ENCODE results near the gene METAP1D.

Gene METAP1D

DNA sequence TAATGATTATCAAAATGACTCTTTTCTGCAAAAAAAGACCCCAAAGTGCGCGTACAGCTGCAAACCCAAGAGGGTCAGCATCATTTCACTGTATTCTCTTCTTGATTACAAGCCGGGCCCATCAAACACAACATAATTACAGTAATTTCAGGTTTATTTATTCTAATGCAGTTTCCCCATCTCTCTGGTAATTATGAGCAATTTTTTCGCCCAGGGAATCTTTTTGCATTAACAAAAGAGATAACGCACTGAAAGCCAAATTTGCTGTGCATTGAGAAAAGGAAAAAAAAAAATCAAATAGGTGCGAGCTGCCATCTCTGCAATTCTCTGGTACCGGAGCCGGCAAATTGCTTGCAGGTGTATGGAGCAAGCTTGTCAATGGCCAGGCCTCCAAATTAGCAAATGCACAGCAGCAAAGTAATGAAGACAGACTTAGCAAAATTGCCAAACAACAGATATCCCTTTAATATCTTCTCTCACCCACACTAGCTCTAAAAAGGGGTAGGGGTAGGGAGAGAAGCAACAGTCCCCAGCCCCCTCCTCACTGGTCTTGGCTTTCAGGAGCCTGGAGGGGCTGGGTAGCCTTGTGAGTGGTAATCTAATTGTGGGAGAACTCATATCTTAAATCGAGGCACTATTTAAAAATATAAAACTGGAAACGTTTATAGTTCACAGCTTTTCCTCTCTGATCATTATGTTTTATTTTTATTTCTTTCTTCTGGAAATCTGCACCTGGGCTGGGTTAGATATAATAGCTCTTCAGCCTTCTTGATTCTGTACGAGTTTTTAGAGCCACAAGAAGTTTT lies 92.2 kb downstream of the METAP1D start:
- DNase-seq (ENCODE audit: low read depth): no peak

DNA sequence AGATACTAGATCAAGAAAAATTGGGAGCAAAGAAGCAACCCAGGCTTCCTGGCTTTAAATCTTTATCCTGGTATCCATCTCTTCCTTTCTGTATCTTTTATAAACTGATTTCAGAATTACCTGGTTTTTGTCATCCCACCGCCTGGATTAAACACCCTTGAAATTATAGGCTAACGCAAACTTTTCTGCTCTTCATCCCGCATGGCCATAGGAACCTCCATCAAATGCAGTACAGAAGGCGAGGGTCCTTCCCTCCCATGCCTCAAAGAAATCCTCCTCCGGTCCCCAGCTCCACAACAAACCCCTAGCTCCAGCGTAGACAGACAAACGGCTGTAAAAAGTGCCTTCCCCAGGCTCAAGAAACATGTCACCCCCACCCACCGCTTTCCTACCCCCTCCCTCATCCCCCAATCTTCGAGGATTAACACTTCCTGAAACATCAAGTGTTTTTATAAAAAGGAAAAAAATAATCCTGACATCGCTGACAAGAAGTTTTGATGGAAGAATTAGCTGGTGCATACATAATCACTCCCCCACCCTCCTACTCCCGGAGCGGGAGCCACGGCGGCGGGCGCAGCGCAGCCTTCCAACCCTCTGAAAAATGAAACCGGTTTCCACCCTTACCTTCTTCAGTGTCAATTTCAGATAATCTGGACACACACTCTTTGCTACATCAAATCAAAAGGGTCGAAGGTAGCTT lies 93.1 kb downstream of the METAP1D start:
- no peak for DNase-seq (ENCODE audit: low read depth)

DNA sequence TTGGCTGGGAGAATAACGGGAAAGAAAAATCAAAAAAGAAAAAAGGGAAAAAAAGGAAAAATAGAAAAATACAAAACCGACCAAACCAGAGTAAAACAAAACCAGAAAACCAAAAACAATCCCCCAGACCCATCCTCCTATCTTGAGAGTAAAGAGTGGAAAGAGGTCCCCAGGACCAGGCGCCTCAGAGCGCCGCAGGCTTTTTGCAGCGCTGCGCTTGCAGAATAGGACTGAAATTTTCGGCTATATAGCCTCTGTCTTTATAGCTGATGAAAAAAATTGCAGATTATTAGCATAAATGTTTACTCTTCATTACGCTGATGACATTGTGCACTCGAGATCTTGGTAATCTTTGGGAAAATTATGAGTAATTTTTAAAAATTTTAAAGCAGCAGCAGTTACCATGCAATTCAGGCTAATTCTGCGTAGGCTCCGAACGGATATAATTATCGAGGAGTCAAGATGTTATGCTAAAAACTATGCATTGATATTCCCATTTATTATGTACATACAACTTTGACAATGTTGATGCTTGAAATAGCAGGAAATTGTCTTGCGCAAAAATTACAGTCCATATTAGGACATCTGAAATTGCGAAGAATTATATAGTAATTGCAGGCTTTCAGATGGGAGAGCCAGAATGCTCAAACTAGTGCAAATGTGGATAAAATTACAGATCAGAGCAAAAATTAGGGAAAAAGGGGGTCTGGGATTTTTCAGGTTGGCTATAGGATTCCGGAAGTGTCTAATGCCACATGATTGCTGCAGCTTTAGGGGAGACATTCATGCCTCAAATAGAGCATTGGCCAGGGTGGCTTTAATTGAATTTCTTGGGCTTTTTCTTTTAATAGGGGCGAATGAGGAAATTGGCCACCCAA lies 93.9 kb downstream of the METAP1D start:
- DNase-seq (ENCODE audit: low read depth): no peak

DNA sequence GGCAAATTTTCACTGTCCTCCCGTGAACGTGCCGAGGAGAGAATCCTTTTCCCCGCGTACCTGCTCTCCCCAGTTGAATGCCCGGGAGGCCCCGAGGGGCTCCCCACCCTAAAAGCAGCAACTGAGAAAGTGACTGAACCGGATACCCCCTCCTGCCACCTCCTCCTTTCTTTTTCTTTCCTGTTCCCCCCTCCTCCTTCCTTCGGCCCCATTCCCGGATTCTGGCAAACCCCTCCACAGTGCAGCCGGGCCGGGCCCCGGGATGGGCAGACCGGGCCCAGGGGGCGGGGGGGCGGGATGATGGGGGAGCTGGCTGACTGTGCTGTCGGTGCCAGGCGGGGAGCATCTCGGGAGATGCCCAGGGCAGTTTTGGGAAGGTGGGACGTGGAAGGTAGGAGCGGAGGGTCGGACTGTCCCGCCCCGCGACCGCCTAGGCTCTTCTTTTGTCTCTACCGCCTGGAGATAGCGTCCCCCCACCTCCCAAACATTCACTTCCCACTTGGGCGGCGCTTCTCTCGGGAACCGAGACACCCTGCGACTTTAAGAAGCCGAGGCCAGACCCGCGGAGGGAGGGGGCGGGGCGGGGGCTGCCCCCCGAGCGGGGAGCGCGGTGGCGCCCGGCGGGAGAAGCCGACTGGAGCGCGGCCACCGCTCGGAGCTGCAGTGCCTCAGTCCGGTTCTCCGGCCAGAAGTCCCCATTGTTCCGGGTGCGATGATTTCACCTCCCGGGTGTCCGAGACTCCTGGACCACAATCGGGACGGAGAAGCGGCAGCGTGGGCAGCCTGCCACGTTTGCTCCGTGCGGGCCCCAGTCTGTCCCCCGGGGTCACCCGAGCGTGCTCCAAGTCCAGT lies 94.8 kb downstream of the METAP1D start:
- DNase-seq (ENCODE audit: low read depth): no peak

GRCh38 chr2:172095146-172095904 lies 95.6 kb downstream of the METAP1D start:
- peak; percentile 67 for DNase-seq (ENCODE audit: low read depth)

GRCh38 chr2:172095905-172096625 lies 96.3 kb downstream of the METAP1D start:
- DNase-seq (ENCODE audit: low read depth): no peak

DNA sequence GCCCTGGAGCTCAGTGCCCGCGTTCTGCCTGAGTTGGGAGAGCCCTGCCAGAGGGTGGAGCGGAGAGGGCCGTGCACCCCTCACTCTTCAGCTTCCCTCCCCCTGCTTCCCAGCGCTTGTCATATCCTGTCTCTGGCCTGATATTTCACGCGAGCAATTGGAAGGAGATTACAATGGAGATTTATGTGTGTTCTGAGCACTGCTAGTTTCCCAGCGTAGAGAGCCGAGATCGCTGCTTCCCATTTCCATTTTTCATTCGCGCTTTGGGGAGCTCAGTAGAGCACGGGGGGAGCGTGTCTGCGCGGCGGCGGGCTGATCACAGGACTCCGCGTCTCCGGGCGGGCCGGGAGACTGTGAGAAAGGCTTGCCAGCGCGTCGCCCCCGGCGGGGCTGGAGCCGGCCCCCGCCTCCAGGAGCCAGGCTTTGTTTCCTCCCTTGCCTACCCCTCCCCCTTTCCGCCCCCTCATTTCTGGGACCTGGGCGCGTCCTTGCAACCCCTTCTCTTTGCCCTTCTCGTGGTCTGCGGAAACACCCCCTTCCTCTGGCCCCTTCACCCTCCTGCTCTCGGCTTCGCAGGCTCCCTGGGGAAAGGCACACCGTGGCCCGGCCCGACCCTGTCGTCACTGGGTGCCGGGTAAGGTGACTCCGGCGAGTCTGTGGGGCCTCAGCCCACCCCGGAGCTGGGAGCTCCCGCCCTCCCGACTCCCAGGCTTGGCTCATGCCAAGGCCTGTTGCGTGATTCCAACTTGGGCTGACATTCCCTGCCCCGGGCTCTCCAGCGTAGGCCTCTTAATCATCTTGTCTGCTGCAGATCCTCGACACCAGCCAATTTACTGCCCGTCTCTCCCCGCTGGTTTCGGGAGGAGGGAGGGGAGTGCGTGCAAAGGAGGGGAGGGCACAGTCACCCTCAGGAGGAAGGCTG lies 97.1 kb downstream of the METAP1D start:
- no peak for DNase-seq (ENCODE audit: low read depth)

- no peak for DNase-seq (ENCODE audit: low read depth)
Observed at GRCh38 chr2:172097557-172098131, 97.9 kb downstream of the METAP1D start.

DNA sequence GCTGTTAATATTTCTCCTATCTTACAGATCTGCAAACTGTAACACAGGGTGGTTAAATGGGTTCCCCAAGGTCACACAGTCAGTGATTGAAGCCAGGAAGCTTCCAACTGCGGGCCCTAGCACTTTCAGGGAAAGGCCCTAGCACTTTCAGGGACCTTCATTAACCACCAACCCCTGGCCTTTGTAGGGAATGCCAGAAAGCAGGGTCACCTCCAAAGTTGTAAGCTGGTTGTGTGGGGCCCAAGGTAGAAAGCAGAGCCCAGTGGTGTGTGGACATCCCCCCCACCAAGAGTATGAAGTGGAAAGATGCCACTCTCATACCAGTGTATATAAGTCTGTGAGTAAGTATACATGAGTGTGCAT lies 98.5 kb downstream of the METAP1D start:
- DNase-seq (ENCODE audit: low read depth): no peak

- no peak for DNase-seq (ENCODE audit: low read depth)
Observed at GRCh38 chr2:172098650-172099471, 99.1 kb downstream of the METAP1D start.

- no peak for DNase-seq (ENCODE audit: low read depth)
Observed at GRCh38 chr2:172099472-172100079, 99.8 kb downstream of the METAP1D start.

DNA sequence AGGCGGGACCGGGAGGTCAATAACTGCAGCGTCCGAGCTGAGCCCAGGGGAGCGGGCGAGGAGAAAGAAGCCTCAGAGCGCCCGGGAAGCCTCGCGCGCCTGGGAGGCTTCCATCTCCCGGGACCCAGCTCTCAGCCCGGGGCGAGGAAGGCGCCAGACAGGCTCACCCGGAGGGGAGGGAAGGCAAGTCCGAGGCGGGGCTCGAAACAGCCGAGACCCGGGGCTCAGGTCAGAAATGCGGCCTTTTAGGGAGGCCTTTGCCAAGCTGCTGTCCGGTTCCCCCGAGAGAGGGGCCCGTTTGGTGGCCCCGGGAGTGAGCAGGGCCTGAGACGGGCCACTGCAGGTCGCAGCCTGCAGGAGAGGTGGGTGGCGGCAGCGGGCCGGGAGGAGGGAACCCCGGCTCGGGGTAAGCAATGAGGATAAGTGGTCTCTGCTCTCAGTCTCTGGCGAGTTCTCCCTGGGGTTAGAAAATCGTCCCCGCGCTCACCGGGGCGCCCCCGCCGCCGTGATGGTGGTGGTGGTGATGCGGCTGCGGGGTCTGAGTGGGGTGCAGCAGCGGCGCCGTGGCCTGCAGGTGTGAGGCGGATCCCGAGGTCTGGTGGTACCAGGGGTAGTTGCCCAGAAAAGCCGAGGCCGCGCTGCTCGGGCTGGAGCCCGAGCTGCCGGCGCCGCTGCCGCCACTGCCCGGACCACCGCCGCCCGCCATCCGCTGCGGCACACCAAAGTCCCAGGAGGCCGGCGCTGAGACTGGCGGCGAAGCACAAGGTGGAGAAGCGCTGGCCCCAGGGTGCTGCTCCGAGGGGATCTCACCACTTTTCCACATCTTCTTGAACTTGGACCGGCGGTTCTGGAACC lies 100.6 kb downstream of the METAP1D start:
- no peak for DNase-seq (ENCODE audit: low read depth)

DNA sequence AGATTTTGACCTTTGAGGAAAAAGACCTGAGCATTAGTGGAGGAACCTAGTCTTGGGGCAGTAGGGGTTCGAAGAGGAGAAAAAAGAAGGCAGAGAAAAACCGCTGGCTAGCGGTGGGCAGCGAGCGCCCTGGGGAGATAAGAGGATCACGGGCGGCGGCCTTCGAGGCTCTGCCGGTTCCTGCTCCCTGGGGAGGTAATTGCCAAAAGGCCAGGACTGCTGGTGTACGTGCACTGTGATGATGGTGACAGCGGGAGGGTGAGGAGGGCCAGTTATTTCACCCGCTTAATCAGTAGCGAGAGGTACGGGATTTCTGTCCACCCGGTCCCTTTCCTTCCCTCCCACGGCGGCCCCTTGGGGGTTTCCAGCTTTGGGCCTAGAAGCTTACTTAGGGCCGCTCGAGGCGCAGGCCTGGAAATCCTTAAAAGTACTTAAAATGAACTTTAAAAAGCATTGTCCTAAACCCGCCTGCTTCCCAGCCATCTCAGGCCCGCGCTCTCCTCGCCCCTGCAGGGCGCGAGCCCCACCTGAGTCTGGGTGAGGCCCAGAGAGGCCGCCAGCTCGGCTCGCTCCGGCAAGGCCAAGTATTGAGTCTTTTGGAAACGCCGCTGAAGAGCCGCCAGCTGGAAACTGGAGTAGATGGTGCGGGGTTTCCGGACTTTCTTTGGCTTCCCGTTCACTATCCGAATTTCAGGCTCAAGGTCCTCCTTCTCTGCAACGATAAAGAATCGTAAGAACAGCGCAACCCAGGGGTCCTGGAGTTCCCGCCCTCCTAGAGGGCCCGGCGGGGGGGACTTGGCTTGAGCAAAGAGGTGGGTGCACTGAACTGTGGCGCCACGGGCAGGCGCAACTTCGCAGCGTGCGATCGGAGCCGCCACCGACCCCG lies 101.4 kb downstream of the METAP1D start:
- no peak for DNase-seq (ENCODE audit: low read depth)

GRCh38 chr2:172101821-172102390 lies 102.2 kb downstream of the METAP1D start:
- no peak for DNase-seq (ENCODE audit: low read depth)

Measured in T-helper 22 cell (primary cell).